Spleen (tissue), 7 donors: ENCODE measurements around the gene ARL2BP.

Source experiments
- CTCF ChIP-seq, 11 experiments: fragments of 200-600 bp in 7 of 11; fragments of 450-650 bp in 4 of 11; sonication (generic) in 4 of 11; IDR thresholded peaks in 8 of 11; conservative IDR thresholded peaks in 3 of 11; 1 replicate in 7 of 11; 2 replicates in 4 of 11; pipeline versions ENCODE4 v1.4.0 to v1.8.0; 2016 to 2021; ENCODE audit warnings: antibody characterized with exemption in 11 of 11, inconsistent platforms in 4 of 11, mild to moderate bottlenecking in 1 of 11
- POLR2A ChIP-seq, 3 donors: fragments of 450-650 bp; IDR thresholded peaks; one replicate each; pipeline ENCODE4 v1.5.1; 2017; ENCODE audit warnings: antibody characterized with exemption in 3 of 3, mild to moderate bottlenecking in 1 of 3
- donor health status: DM: no; HTN: no; CAD: no; lungs with moderate emphysema.
- donor health status: DM: no; HTN: no; CAD: no.
- donor health status: DM: no; HTN: no; CAD: no.

- TF ChIP-seq CTCF (IDR thresholded peaks at IDR 0.05 in 8 of 11, conservative IDR thresholded peaks at IDR 0.05 in 3 of 11) (no peak), POLR2A (IDR thresholded peaks at IDR 0.05) (no peak)
Measured at GRCh38 chr16:57224651-57225335, 20.3 kb upstream of the ARL2BP start.
